MM.1S (cell line): ENCODE data around the gene CHD6.

Experiments used
- DNase-seq: peaks from one replicate; pipeline ENCODE4 v3.0.0-alpha.2; 2015
- H2AFZ ChIP-seq: fragments of 300-600 bp; sonication (generic); 2 replicates; pipeline ENCODE4 v1.6.0; 2016; ENCODE audit warnings: antibody characterized with exemption, low read length
- H3F3A ChIP-seq: fragments of 300-600 bp; sonication (generic); 2 replicates; pipeline ENCODE4 v1.6.1; 2016; ENCODE audit warnings: mild to moderate bottlenecking, antibody characterized with exemption, low read length, moderate library complexity, mixed read lengths; ENCODE audit not compliant: insufficient read depth
- H3K27ac ChIP-seq: fragments of 300-600 bp; sonication (generic); 2 replicates; pipeline ENCODE4 v1.5.1; 2016; ENCODE audit warnings: mild to moderate bottlenecking, low read length
- H3K27me3 ChIP-seq: fragments of 300-600 bp; sonication (generic); replicated peaks from 2 replicates; pipeline ENCODE4 v1.6.0; 2016; ENCODE audit warnings: low read length; ENCODE audit not compliant: insufficient read depth
- H3K36me3 ChIP-seq: fragments of 300-600 bp; sonication (generic); replicated peaks from 2 replicates; pipeline ENCODE4 v1.6.1; 2016; ENCODE audit warnings: mild to moderate bottlenecking, low read length, mixed read lengths; ENCODE audit not compliant: insufficient read depth
- H3K4me1 ChIP-seq: fragments of 300-600 bp; sonication (generic); 2 replicates; pipeline ENCODE4 v1.6.1; 2016; ENCODE audit warnings: low read length, mixed read lengths
- H3K4me2 ChIP-seq: fragments of 300-600 bp; sonication (generic); 2 replicates; pipeline ENCODE4 v1.6.0; 2016; ENCODE audit warnings: low read depth, low read length
- H3K4me3 ChIP-seq: fragments of 300-600 bp; sonication (generic); 2 replicates; pipeline ENCODE4 v1.5.1; 2016; ENCODE audit warnings: low read length, mixed read lengths
- H3K79me2 ChIP-seq: fragments of 300-600 bp; sonication (generic); 2 replicates; pipeline ENCODE4 v1.6.1; 2016; ENCODE audit warnings: mixed run types, low read length, mixed read lengths
- H3K9ac ChIP-seq: fragments of 300-600 bp; sonication (generic); 2 replicates; pipeline ENCODE4 v1.6.1; 2016; ENCODE audit warnings: low read length, mixed read lengths
- H3K9me2 ChIP-seq: fragments of 300-600 bp; sonication (generic); replicated peaks from 2 replicates; pipeline ENCODE4 v1.6.1; 2016; ENCODE audit warnings: mild to moderate bottlenecking, low read length, mixed read lengths; ENCODE audit not compliant: insufficient read depth
- H3K9me3 ChIP-seq: fragments of 300-600 bp; sonication (generic); replicated peaks from 2 replicates; pipeline ENCODE4 v1.6.1; 2016; ENCODE audit warnings: mild to moderate bottlenecking, low read length, mixed read lengths; ENCODE audit not compliant: insufficient read depth
- H4K20me1 ChIP-seq: fragments of 300-600 bp; sonication (generic); 2 replicates; pipeline ENCODE4 v1.6.1; 2016; ENCODE audit warnings: mild to moderate bottlenecking, low read length, moderate library complexity, mixed read lengths; ENCODE audit not compliant: insufficient read depth
- CTCF ChIP-seq: fragments of 300-600 bp; sonication (generic); IDR thresholded peaks from 2 replicates; pipeline ENCODE4 v1.5.1; 2016; ENCODE audit warnings: antibody characterized with exemption, low read length, mixed read lengths
- EZH2 ChIP-seq: fragments of 300-600 bp; sonication (generic); optimal IDR thresholded peaks from 2 replicates; pipeline ENCODE3; 2017; ENCODE audit warnings: low read depth, mild to moderate bottlenecking, antibody characterized with exemption, low read length, mixed read lengths
- EZH2phosphoT487 ChIP-seq: fragments of 300-600 bp; sonication (generic); IDR thresholded peaks from 2 replicates; pipeline ENCODE4 v1.6.1; 2018; ENCODE audit warnings: antibody characterized with exemption, low read length

The CHD6 gene

DNA sequence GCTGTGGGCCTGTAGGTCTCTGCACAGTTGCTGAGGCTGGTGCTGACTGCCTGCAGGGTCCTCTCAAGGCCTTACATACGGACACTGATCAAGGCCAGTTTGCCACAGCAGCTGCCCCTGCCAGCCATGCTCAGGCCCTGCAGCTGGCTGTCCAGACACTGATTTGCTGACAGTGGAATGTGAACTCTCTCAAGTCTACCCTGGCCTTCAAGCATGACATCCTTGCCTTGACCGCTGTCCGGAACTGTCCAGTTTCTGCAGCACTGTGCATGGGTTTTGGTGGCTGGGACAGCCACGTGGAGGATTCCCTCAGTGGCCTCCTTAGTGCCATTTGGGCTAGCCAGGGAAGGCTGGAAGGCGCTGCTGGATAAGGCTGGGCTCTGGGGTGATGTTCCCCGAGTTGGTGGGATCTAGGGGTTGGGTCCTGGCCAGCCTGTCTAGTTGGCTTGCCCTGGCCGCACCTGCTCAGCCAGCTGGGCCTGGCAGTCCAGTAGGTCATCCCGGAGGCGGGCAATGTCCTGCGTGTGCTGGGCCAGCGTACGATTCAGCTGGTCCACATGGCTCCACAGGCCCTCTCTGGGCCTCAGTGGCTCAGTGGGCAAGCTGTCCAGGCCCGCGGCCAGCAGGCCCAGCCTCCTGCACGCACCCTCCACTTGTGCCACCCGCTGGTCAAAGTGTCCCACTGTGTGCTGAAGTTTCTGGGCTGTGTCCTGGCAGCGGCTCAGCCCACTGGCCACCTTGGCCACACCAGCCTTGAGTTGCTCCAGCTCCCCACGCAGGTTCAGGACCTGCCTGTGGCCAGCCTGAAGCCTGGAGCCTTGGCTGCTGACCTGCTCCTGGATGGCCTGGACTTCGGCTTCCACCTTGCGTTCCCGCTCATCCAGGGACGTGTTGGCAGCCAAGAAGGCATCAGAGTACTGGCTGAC is 257.1 kb downstream of the CHD6 start:
- no peak overlapping the region for H3K9ac ChIP-seq
- DNase-seq: no peak
- no peaks in the 10 kb centered on the region for H3F3A ChIP-seq
- no peaks in the 10 kb centered on the region for H4K20me1 ChIP-seq
- H3K4me2 ChIP-seq: no peak overlapping the region
- H3K36me3 ChIP-seq: no peaks in the 10 kb centered on the region
- no peaks in the 10 kb centered on the region for H3K9me2 ChIP-seq
- H3K4me1 ChIP-seq: no peaks in the 10 kb centered on the region
- no peaks in the 10 kb centered on the region for H3K79me2 ChIP-seq
- TF ChIP-seq CTCF: no peak
- TF ChIP-seq EZH2phosphoT487: no peak
- no peak for TF ChIP-seq EZH2
- H2AFZ ChIP-seq: no peak overlapping the region
- no peaks in the 10 kb centered on the region for H3K9me3 ChIP-seq
- H3K4me3 ChIP-seq: no peak overlapping the region
- H3K27me3 ChIP-seq: peaks cover 12% of the 10 kb centered on the region
- H3K27ac ChIP-seq: no peak overlapping the region

- Histone ChIP-seq H4K20me1 (no peaks in the 10 kb centered on the region), H2AFZ (no peak overlapping the region), H3K27me3 (no peaks in the 10 kb centered on the region), H3K4me3 (no peak overlapping the region), H3K9me2 (no peaks in the 10 kb centered on the region), H3K79me2 (no peaks in the 10 kb centered on the region), H3F3A (no peaks in the 10 kb centered on the region), H3K36me3 (no peaks in the 10 kb centered on the region), H3K9me3 (no peaks in the 10 kb centered on the region), H3K27ac (no peak overlapping the region), H3K4me1 (no peaks in the 10 kb centered on the region), H3K9ac (no peak overlapping the region), H3K4me2 (no peak overlapping the region)
- no peak for DNase-seq
- TF ChIP-seq EZH2phosphoT487 (no peak), CTCF (no peak), EZH2 (no peak)
Measured at GRCh38 chr20:41359541-41360011, 258.6 kb downstream of the CHD6 start.

GRCh38 chr20:41358717-41359116 is 259.5 kb downstream of the CHD6 start:
- Histone ChIP-seq H3K9me2 (no peaks in the 10 kb centered on the region), H3K9ac (no peak overlapping the region), H3K4me2 (no peak overlapping the region), H2AFZ (no peak overlapping the region), H3K27ac (no peak overlapping the region), H3F3A (no peaks in the 10 kb centered on the region), H3K79me2 (no peaks in the 10 kb centered on the region), H3K4me1 (no peaks in the 10 kb centered on the region), H3K9me3 (no peaks in the 10 kb centered on the region), H4K20me1 (no peaks in the 10 kb centered on the region), H3K27me3 (no peaks in the 10 kb centered on the region), H3K36me3 (no peaks in the 10 kb centered on the region), H3K4me3 (no peak overlapping the region)
- TF ChIP-seq EZH2phosphoT487 (no peak), EZH2 (no peak), CTCF (no peak)
- DNase-seq: no peak
